ENCODE data around the gene PEPD.

The PEPD gene

DNA sequence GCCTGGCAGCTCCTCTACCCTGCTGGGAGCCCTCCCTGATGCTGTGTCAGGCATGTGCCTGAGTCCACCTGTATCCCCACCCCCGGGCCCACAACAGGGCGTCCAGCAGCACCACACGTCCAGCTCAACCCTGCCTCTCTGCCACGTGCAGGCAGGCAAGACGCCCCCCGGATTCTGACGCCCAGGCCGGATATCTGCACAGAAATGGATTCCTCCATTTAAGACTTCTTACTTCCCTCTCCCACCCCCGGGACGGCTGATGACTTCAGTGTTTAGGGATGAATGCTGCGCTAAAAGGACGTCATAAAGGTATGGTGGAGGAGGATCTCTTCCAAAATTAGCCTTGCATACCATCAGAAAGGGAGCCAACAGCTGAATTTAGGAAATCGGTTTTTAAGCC lies 10.2 kb downstream of the PEPD start:
- no peak for DNase-seq (ENCODE audit: low read depth)

- DNase-seq (ENCODE audit: low read depth) = no peak
These were observed 11.0 kb downstream of the PEPD start for GRCh38 chr19:33510462-33511194.

DNA sequence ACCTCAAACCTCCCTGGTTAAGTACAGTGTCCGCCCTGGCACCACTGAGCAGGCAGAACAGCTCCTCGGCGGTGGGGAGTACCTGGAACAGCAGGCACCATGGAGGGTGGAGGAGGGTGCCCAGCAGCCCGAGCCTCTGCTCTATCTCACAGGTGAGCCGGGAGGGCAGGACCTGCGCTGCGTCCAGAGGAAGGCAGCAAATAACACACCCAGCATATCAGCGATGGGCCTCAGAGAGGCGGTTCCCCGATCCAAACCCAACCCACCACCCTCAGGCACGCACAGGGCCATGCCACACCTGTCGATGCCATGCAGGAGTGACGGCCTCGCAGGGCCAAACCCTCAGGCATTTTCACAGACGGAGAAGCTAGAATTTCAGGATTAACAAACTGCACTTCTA lies 11.8 kb downstream of the PEPD start:
- no peak for DNase-seq (ENCODE audit: low read depth)

DNA sequence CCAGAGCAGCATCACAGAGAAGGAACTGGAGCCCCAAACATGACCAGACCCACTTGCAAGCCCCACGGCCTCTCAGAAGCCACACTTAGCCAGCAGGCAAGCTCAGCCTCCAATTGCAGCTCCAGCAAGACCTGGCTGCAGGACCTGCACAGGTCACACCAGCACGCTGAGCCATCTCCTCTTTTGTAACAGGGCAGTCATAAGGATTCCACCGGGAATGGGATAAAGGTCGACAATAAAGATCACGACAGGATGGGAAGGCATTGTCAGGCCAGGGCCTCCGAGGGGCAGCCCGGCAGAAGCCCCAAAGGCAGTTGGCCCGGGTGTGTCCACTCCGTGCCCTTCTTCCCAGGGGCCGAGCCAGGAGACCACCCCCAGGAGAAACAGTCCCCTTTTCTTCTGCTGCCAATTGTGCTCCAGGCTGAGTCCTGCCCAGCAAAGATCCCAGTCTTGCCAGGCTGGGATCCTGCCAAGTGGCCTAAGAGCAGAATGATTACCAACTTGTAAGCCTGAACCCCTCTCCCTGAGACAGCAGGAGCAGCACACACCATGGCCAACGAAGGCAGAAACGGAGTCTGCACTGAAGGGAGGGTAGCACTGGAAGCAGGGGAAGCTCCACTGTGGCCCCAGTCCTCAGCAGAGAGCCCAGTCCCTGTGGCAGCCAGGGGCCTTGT lies 12.5 kb downstream of the PEPD start:
- DNase-seq (ENCODE audit: low read depth) = no peak

- DNase-seq (ENCODE audit: low read depth) = no peak
These were observed 13.2 kb downstream of the PEPD start for GRCh38 chr19:33508431-33508830.

DNA sequence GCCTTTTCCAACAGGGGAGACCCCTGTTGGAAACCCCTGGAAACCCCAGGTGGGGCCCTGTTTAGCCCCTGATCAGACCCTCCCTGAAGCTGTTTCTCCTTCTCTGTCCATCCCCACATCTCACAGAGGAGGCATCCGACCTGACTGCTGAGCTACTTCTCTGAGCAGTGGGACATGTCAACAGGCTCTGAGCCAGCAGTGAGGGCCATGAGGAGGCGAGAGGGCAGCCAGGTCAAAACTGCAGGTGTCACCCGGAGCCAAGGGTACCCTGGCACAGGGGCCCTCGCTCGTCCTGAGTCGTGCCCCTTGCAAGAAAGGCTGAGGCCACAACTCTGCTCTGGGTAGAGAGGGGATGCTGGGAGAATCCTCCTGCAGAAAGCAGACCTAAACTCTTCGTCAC lies 13.6 kb downstream of the PEPD start:
- DNase-seq (ENCODE audit: low read depth) = no peak

DNA sequence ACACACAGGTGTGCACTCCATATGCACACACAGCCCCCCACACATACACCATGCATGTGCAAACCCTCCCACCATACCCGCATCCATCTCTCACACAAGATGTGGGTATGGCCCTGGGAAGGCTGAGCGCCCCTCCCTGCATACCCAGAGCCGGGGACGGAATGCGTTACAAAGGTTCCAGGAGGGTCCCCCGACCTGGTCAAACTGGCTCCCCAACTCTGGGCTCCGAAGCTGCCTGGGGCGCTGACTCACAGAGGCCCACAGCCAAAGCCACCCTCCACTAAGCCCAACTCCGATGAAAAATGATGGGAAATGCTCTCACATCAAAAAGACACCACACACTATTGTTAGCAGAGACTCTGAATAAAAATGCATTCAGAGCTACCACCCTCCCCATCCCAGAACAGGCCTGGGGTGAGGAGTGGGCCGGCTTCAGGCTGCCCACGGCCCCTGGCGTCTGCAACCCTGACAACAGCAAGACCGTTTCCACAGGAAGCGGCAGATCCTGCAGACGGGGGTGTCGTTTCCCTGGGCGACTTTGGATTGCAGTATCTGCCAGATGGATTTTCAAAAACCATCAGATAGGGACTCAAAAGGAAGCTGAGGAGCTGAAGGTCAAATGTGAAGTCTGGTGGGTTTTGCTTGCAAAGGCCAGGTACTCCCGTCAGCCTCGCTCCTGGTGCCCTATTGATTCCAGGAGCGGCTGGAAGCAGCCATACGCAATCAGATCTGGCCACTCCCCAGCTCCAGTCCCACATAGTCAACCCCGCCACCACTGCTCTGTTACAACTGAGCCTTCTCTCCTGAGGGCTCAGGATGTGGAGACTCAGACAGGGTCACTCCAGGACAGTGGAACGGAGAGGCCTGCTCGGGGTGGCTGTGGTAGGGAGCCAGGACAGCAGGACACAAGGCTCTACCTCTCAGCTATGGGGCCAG lies 14.3 kb downstream of the PEPD start:
- DNase-seq (ENCODE audit: low read depth) = no peak

DNA sequence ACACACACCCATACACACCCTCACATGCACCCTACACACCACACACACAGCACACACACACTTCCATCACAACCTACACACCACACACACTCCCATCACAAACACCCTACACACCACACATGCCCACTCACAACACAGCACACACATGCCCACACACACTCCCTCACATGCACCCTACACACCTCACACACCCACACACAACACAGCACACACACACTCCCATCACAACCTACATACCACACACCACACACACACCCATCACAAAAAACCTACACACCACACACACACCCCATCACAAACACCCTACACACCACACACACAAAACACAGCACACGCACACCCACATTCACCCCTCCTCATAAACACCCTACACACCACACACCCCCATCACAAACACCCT lies 15.1 kb downstream of the PEPD start:
- DNase-seq (ENCODE audit: low read depth) = no peak

DNA sequence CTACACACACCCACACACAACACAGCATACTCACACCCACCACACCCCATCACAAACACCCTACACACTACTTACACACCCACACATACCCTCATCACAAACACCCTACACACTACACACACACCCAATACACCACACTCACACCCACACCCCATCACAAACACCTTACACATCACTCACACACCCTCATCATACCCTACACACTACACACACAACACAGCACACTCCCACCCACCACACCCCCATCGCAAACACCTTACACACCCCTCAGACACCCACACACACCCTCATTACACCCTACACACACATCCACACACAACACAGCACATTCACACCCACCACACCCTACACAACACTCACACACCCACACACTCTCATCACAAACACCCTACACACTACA lies 15.8 kb downstream of the PEPD start:
- no peak for DNase-seq (ENCODE audit: low read depth)

DNA sequence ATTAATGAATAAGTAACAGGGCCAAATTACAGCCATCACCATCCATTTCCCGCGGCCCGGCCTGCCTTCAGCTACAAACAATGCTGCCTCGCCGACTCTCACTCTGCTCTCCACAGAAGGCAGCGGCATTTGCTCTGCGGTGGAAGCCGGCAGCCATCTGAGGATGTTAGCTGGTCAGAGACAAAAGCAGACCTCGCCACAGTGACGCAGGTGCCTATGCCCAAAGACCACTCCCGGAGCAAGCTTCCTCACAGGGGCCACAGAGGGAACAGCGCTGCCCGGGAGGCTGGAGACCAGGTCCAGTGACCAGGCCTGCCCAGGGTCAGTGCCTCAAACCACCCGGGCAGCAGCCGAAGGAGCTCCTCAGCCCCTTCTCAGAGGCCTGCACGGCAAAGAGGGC lies 16.4 kb downstream of the PEPD start:
- no peak for DNase-seq (ENCODE audit: low read depth)

GRCh38 chr19:33504058-33504444 lies 17.5 kb downstream of the PEPD start:
- DNase-seq (ENCODE audit: low read depth) = no peak

DNA sequence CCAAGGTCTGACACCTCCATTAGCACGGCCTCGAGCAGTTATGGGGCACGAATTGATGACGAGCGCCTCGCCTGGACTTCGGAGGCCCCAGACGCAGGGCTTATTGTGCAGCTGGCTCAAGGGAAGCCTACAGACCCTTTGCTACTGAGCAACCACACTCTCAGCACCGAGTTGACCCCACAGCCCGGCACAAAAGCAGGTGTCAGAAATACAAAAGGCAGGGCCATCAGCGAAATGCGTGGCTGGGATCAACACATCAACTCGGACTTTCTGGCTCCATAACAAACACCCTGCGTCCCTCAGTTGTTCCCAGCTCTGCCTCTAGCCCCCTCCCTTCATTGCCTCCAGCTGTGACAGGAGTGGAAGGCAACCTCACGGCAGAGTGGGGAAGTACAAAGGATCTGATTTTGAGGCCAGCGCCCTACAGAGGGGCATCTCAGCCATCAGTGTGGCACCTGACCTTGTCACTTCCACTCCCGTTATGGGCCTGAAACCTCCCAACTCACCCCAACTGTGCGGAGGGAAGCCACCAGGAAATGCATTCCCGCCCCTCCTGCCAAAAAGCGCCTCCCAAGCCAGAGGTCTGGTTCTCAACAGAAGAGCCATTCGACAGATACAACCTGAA lies 18.0 kb downstream of the PEPD start:
- no peak for DNase-seq (ENCODE audit: low read depth)

GRCh38 chr19:33503030-33503429 lies 18.6 kb downstream of the PEPD start:
- DNase-seq (ENCODE audit: low read depth) = no peak

GRCh38 chr19:33502521-33502920 lies 19.1 kb downstream of the PEPD start:
- no peak for DNase-seq (ENCODE audit: low read depth)

GRCh38 chr19:33501693-33502356 lies 19.8 kb downstream of the PEPD start:
- DNase-seq (ENCODE audit: low read depth) = no peak

GRCh38 chr19:33500991-33501390 lies 20.6 kb downstream of the PEPD start:
- no peak for DNase-seq (ENCODE audit: low read depth)

GRCh38 chr19:33500586-33500985 lies 21.0 kb downstream of the PEPD start:
- DNase-seq (ENCODE audit: low read depth) = no peak

- no peak for DNase-seq (ENCODE audit: low read depth)
These were observed 21.7 kb downstream of the PEPD start for GRCh38 chr19:33499671-33500506.

DNA sequence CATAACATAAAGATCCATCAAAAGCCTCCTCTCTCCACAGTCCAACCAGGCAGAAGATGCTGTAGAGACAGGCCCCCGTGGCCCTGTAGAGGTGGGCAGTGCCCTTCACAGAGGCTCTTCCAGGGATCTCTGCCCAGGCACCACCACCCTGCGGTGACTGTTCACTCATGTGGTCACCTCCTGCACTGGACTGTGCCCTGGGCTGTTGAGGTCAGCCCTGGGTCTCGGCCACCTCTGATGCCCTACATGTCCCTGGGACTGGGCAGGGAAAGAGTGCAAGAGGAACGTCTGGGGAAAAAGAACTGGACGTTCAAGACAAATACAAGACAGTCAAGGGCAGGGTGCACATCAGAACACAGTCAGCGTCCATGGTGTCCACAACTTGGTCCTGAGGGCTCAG lies 22.3 kb downstream of the PEPD start:
- no peak for DNase-seq (ENCODE audit: low read depth)

DNA sequence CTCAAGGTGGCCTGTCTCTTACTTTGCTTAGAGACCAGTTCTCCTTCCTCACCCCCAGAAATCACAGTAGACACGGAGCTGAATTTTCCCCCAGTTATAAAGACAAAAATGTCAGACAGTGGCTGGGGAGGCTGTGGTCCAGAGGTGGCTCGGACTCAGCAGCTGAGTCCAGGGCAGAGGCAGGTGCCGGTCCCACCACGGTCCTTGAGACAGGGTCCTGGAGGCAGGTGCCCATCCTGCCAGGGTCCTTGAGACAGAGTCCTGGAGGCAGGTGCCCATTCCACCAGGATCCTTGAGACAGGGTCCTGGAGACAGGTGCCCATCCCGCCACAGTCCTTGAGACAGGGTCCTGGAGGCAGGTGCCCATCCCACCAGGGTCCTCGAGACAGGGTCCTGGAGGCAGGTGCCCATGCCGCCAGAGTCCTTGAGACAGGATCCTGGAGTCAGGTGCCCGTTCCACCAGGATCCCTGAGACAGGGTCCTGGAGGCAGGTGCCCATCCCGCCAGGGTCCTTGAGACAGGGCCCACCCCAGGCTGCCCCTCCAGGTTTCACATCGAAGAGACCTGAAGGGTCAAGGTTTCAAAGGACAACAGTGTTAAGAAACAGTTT lies 23.1 kb downstream of the PEPD start:
- no peak for DNase-seq (ENCODE audit: low read depth)

- DNase-seq (ENCODE audit: low read depth) = no peak
These were observed 23.8 kb downstream of the PEPD start for GRCh38 chr19:33497778-33498175.

Measured in amniotic epithelial cell (primary cell).